ENCODE data around the gene MYO18A.

The MYO18A gene

GRCh38 chr17:29196769-29197515 is 16.7 kb upstream of the MYO18A start:
- Histone ChIP-seq H3K27me3 (replicated peaks; ENCODE audit: insufficient read depth, low read length) (no peaks in the 10 kb centered on the region), H2AFZ (ENCODE audit: low read length) (no peak overlapping the region), H3K4me1 (ENCODE audit: low read length) (no peaks in the 10 kb centered on the region), H3K36me3 (replicated peaks; ENCODE audit: insufficient read depth, low read length) (no peaks in the 10 kb centered on the region), H3K9me3 (replicated peaks; ENCODE audit: insufficient read depth, low read length) (no peaks in the 10 kb centered on the region), H3K79me2 (ENCODE audit: low read length) (no peaks in the 10 kb centered on the region), H3K27ac (ENCODE audit: low read length) (no peak overlapping the region), H3K4me3 (ENCODE audit: low read length) (no peak overlapping the region), H3F3A (ENCODE audit: insufficient read depth, low read length) (no peaks in the 10 kb centered on the region), H4K20me1 (ENCODE audit: insufficient read depth, low read length) (no peaks in the 10 kb centered on the region), H3K9me2 (replicated peaks; ENCODE audit: insufficient read depth, low read length) (no peaks in the 10 kb centered on the region), H3K9ac (ENCODE audit: low read length) (no peak overlapping the region), H3K4me2 (ENCODE audit: low read depth, low read length) (no peak overlapping the region)
- no peak for TF ChIP-seq EZH2phosphoT487 (IDR thresholded peaks at IDR 0.05; ENCODE audit: low read length)
- TF ChIP-seq EZH2 (optimal IDR thresholded peaks at IDR 0.05; ENCODE audit: low read depth, low read length): no peak
- TF ChIP-seq, protein P1, sequence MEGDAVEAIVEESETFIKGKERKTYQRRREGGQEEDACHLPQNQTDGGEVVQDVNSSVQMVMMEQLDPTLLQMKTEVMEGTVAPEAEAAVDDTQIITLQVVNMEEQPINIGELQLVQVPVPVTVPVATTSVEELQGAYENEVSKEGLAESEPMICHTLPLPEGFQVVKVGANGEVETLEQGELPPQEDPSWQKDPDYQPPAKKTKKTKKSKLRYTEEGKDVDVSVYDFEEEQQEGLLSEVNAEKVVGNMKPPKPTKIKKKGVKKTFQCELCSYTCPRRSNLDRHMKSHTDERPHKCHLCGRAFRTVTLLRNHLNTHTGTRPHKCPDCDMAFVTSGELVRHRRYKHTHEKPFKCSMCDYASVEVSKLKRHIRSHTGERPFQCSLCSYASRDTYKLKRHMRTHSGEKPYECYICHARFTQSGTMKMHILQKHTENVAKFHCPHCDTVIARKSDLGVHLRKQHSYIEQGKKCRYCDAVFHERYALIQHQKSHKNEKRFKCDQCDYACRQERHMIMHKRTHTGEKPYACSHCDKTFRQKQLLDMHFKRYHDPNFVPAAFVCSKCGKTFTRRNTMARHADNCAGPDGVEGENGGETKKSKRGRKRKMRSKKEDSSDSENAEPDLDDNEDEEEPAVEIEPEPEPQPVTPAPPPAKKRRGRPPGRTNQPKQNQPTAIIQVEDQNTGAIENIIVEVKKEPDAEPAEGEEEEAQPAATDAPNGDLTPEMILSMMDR (IDR thresholded peaks at IDR 0.05; ENCODE audit: low read length): no peak
- no peak for DNase-seq

- TF ChIP-seq, protein P1 (IDR thresholded peaks at IDR 0.05; ENCODE audit: low read length): no peak
- TF ChIP-seq EZH2phosphoT487 (IDR thresholded peaks at IDR 0.05; ENCODE audit: low read length): no peak
- TF ChIP-seq EZH2 (optimal IDR thresholded peaks at IDR 0.05; ENCODE audit: low read depth, low read length): no peak
- H3K27me3 ChIP-seq (replicated peaks; ENCODE audit: insufficient read depth, low read length): no peaks in the 10 kb centered on the region
- no peak overlapping the region for H3K4me3 ChIP-seq (ENCODE audit: low read length)
- no peaks in the 10 kb centered on the region for H3K9me3 ChIP-seq (replicated peaks; ENCODE audit: insufficient read depth, low read length)
- H3K27ac ChIP-seq (ENCODE audit: low read length): no peak overlapping the region
- no peaks in the 10 kb centered on the region for H4K20me1 ChIP-seq (ENCODE audit: insufficient read depth, low read length)
- H3K9ac ChIP-seq (ENCODE audit: low read length): no peak overlapping the region
- H3K9me2 ChIP-seq (replicated peaks; ENCODE audit: insufficient read depth, low read length): no peaks in the 10 kb centered on the region
- no peaks in the 10 kb centered on the region for H3K79me2 ChIP-seq (ENCODE audit: low read length)
- no peaks in the 10 kb centered on the region for H3K36me3 ChIP-seq (replicated peaks; ENCODE audit: insufficient read depth, low read length)
- H3F3A ChIP-seq (ENCODE audit: insufficient read depth, low read length): no peaks in the 10 kb centered on the region
- H3K4me2 ChIP-seq (ENCODE audit: low read depth, low read length): no peak overlapping the region
- no peak overlapping the region for H2AFZ ChIP-seq (ENCODE audit: low read length)
- no peak for DNase-seq
- no peaks in the 10 kb centered on the region for H3K4me1 ChIP-seq (ENCODE audit: low read length)
These were observed 15.4 kb upstream of the MYO18A start for GRCh38 chr17:29195465-29196081.

DNA sequence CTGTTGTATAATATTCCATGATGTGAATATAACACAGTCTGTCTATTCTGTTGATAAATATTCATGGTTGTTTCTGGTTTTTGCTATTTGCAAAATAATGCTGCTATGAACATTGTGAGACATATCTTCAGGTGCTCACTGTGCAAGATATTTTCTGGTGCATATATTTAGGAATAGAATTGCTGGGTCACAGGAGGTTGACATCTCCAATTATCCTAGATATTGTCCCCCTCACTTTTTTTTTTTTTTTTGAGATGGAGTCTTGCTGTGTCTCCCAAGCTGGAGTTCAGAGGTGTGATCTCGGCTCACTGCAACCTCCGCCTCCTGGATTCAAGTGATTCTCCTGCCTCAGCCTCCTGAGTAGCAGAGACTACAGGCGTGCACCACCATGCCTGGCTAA is 14.5 kb upstream of the MYO18A start:
- H3K9ac ChIP-seq (ENCODE audit: low read length): no peak overlapping the region
- no peak overlapping the region for H3K27ac ChIP-seq (ENCODE audit: low read length)
- H3K27me3 ChIP-seq (replicated peaks; ENCODE audit: insufficient read depth, low read length): no peaks in the 10 kb centered on the region
- no peaks in the 10 kb centered on the region for H3F3A ChIP-seq (ENCODE audit: insufficient read depth, low read length)
- no peak overlapping the region for H2AFZ ChIP-seq (ENCODE audit: low read length)
- no peak for DNase-seq
- no peaks in the 10 kb centered on the region for H3K9me2 ChIP-seq (replicated peaks; ENCODE audit: insufficient read depth, low read length)
- TF ChIP-seq EZH2phosphoT487 (IDR thresholded peaks at IDR 0.05; ENCODE audit: low read length) (no peak), EZH2 (optimal IDR thresholded peaks at IDR 0.05; ENCODE audit: low read depth, low read length) (no peak)
- TF ChIP-seq, protein P1 (IDR thresholded peaks at IDR 0.05; ENCODE audit: low read length): no peak
- H3K4me2 ChIP-seq (ENCODE audit: low read depth, low read length): no peak overlapping the region
- no peaks in the 10 kb centered on the region for H4K20me1 ChIP-seq (ENCODE audit: insufficient read depth, low read length)
- H3K36me3 ChIP-seq (replicated peaks; ENCODE audit: insufficient read depth, low read length): no peaks in the 10 kb centered on the region
- H3K4me1 ChIP-seq (ENCODE audit: low read length): no peaks in the 10 kb centered on the region
- no peaks in the 10 kb centered on the region for H3K79me2 ChIP-seq (ENCODE audit: low read length)
- H3K4me3 ChIP-seq (ENCODE audit: low read length): no peak overlapping the region
- no peaks in the 10 kb centered on the region for H3K9me3 ChIP-seq (replicated peaks; ENCODE audit: insufficient read depth, low read length)
